ENCODE measurements around the gene FAM20A.

Gene FAM20A

GRCh38 chr17:68598074-68598473, 3.1 kb downstream of the FAM20A start:
- Histone ChIP-seq H2AK5ac (ENCODE audit: low read length) (no peak overlapping the region), H3K4ac (ENCODE audit: low read depth, low read length) (no peak overlapping the region), H3K4me1 (ENCODE audit: control insufficient read depth, low read depth, low read length) (peaks cover 5% of the 10 kb centered on the region), H3K79me1 (ENCODE audit: low read length) (peaks cover 6% of the 10 kb centered on the region), H3K79me2 (ENCODE audit: control insufficient read depth, insufficient read depth, low read length) (peaks cover 59% of the 10 kb centered on the region), H3K56ac (ENCODE audit: low read length) (peak overlapping the region; percentile 19), H3K4me2 (ENCODE audit: low read length) (peak overlapping the region; percentile 23), H3K36me3 (ENCODE audit: control insufficient read depth, insufficient read depth, low read length) (peaks cover 2% of the 10 kb centered on the region), H4K5ac (ENCODE audit: low read length) (no peak overlapping the region), H4K8ac (ENCODE audit: low read depth, low read length) (no peak overlapping the region), H3K23ac (ENCODE audit: low read length) (no peak overlapping the region), H3K27ac (ENCODE audit: low read depth, low read length) (peak overlapping the region; percentile 5), H2BK15ac (replicated peaks; ENCODE audit: low read depth) (no peak overlapping the region), H3K4me3 (ENCODE audit: low read length) (peak overlapping the region; percentile 8), H2BK5ac (ENCODE audit: low read length) (no peak overlapping the region), H3K27me3 (ENCODE audit: insufficient read depth, low read length, poor library complexity) (no peaks in the 10 kb centered on the region), H3K18ac (ENCODE audit: low read length) (no peak overlapping the region), H3K9ac (ENCODE audit: low read length) (peak overlapping the region; percentile 95), H2BK120ac (ENCODE audit: low read depth, low read length) (no peak overlapping the region)
- WGBS (ENCODE audit: extremely low coverage, insufficient coverage, low lambda C conversion rate): no CpG with 5 or more reads among the region's 4 CpGs
- no peak for DNase-seq

GRCh38 chr17:68596411-68596945, 4.7 kb downstream of the FAM20A start:
- no peak overlapping the region for H3K56ac ChIP-seq (ENCODE audit: low read length)

GRCh38 chr17:68595986-68596385, 5.2 kb downstream of the FAM20A start:
- no peak overlapping the region for H3K4me2 ChIP-seq (ENCODE audit: low read length)
- H2BK120ac ChIP-seq (ENCODE audit: low read depth, low read length): no peak overlapping the region
- no peak overlapping the region for H2BK5ac ChIP-seq (ENCODE audit: low read length)
- peaks cover 5% of the 10 kb centered on the region for H3K4me1 ChIP-seq (ENCODE audit: control insufficient read depth, low read depth, low read length)
- no peak overlapping the region for H2AK5ac ChIP-seq (ENCODE audit: low read length)
- no peak overlapping the region for H3K18ac ChIP-seq (ENCODE audit: low read length)
- no peaks in the 10 kb centered on the region for H3K27me3 ChIP-seq (ENCODE audit: insufficient read depth, low read length, poor library complexity)
- H3K56ac ChIP-seq (ENCODE audit: low read length): no peak overlapping the region
- H3K79me2 ChIP-seq (ENCODE audit: control insufficient read depth, insufficient read depth, low read length): peaks cover 58% of the 10 kb centered on the region
- H3K23ac ChIP-seq (ENCODE audit: low read length): no peak overlapping the region
- no peak overlapping the region for H3K9ac ChIP-seq (ENCODE audit: low read length)
- H3K27ac ChIP-seq (ENCODE audit: low read depth, low read length): no peak overlapping the region
- no CpG with 5 or more reads among the region's 2 CpGs for WGBS (ENCODE audit: extremely low coverage, insufficient coverage, low lambda C conversion rate)
- no peak for DNase-seq
- peaks cover 8% of the 10 kb centered on the region for H3K79me1 ChIP-seq (ENCODE audit: low read length)
- H4K5ac ChIP-seq (ENCODE audit: low read length): no peak overlapping the region
- no peak overlapping the region for H4K8ac ChIP-seq (ENCODE audit: low read depth, low read length)
- H3K4ac ChIP-seq (ENCODE audit: low read depth, low read length): no peak overlapping the region
- no peak overlapping the region for H2BK15ac ChIP-seq (replicated peaks; ENCODE audit: low read depth)
- peaks cover 2% of the 10 kb centered on the region for H3K36me3 ChIP-seq (ENCODE audit: control insufficient read depth, insufficient read depth, low read length)
- H3K4me3 ChIP-seq (ENCODE audit: low read length): no peak overlapping the region

More at GRCh38 chr17:68596411-68596945, 4.7 kb downstream of the FAM20A start:
- Histone ChIP-seq H3K9ac (ENCODE audit: low read length) (peak overlapping the region; percentile 17), H2AK5ac (ENCODE audit: low read length) (no peak overlapping the region), H3K27me3 (ENCODE audit: insufficient read depth, low read length, poor library complexity) (no peaks in the 10 kb centered on the region), H3K27ac (ENCODE audit: low read depth, low read length) (no peak overlapping the region), H4K8ac (ENCODE audit: low read depth, low read length) (no peak overlapping the region), H3K4me2 (ENCODE audit: low read length) (peak overlapping the region; percentile 23), H2BK5ac (ENCODE audit: low read length) (no peak overlapping the region), H3K79me1 (ENCODE audit: low read length) (peaks cover 8% of the 10 kb centered on the region), H3K4ac (ENCODE audit: low read depth, low read length) (no peak overlapping the region), H2BK120ac (ENCODE audit: low read depth, low read length) (no peak overlapping the region), H4K5ac (ENCODE audit: low read length) (no peak overlapping the region), H3K18ac (ENCODE audit: low read length) (no peak overlapping the region), H3K23ac (ENCODE audit: low read length) (no peak overlapping the region), H2BK15ac (replicated peaks; ENCODE audit: low read depth) (no peak overlapping the region), H3K4me3 (ENCODE audit: low read length) (no peak overlapping the region), H3K79me2 (ENCODE audit: control insufficient read depth, insufficient read depth, low read length) (peaks cover 59% of the 10 kb centered on the region), H3K36me3 (ENCODE audit: control insufficient read depth, insufficient read depth, low read length) (peaks cover 2% of the 10 kb centered on the region), H3K4me1 (ENCODE audit: control insufficient read depth, low read depth, low read length) (peaks cover 5% of the 10 kb centered on the region)
- no CpG with 5 or more reads among the region's 5 CpGs for WGBS (ENCODE audit: extremely low coverage, insufficient coverage, low lambda C conversion rate)
- no peak for DNase-seq

- Histone ChIP-seq H2BK120ac (ENCODE audit: low read depth, low read length) (no peak overlapping the region), H3K18ac (ENCODE audit: low read length) (no peak overlapping the region), H3K9ac (ENCODE audit: low read length) (no peak overlapping the region), H2BK5ac (ENCODE audit: low read length) (no peak overlapping the region), H3K27ac (ENCODE audit: low read depth, low read length) (no peak overlapping the region), H4K8ac (ENCODE audit: low read depth, low read length) (no peak overlapping the region), H3K56ac (ENCODE audit: low read length) (no peak overlapping the region), H3K4me2 (ENCODE audit: low read length) (no peak overlapping the region), H3K36me3 (ENCODE audit: control insufficient read depth, insufficient read depth, low read length) (peaks cover 2% of the 10 kb centered on the region), H3K23ac (ENCODE audit: low read length) (no peak overlapping the region), H2BK15ac (replicated peaks; ENCODE audit: low read depth) (no peak overlapping the region), H4K5ac (ENCODE audit: low read length) (no peak overlapping the region), H3K4ac (ENCODE audit: low read depth, low read length) (no peak overlapping the region), H2AK5ac (ENCODE audit: low read length) (no peak overlapping the region), H3K4me1 (ENCODE audit: control insufficient read depth, low read depth, low read length) (peaks cover 5% of the 10 kb centered on the region), H3K79me2 (ENCODE audit: control insufficient read depth, insufficient read depth, low read length) (peaks cover 54% of the 10 kb centered on the region), H3K79me1 (ENCODE audit: low read length) (peaks cover 10% of the 10 kb centered on the region), H3K27me3 (ENCODE audit: insufficient read depth, low read length, poor library complexity) (no peaks in the 10 kb centered on the region), H3K4me3 (ENCODE audit: low read length) (no peak overlapping the region)
- DNase-seq: no peak
- WGBS (ENCODE audit: extremely low coverage, insufficient coverage, low lambda C conversion rate): no CpG with 5 or more reads among the region's 5 CpGs
These were observed 5.7 kb downstream of the FAM20A start for GRCh38 chr17:68595496-68595895.

GRCh38 chr17:68594552-68594951, 6.6 kb downstream of the FAM20A start:
- no peak overlapping the region for H2BK120ac ChIP-seq (ENCODE audit: low read depth, low read length)

More at GRCh38 chr17:68594552-68594951, 6.6 kb downstream of the FAM20A start:
- H3K27me3 ChIP-seq (ENCODE audit: insufficient read depth, low read length, poor library complexity): no peaks in the 10 kb centered on the region
- peaks cover 2% of the 10 kb centered on the region for H3K36me3 ChIP-seq (ENCODE audit: control insufficient read depth, insufficient read depth, low read length)
- H3K23ac ChIP-seq (ENCODE audit: low read length): peak overlapping the region; percentile 17
- WGBS (ENCODE audit: extremely low coverage, insufficient coverage, low lambda C conversion rate): no CpG with 5 or more reads among the region's 2 CpGs
- H3K79me1 ChIP-seq (ENCODE audit: low read length): peaks cover 10% of the 10 kb centered on the region
- no peak overlapping the region for H3K4me3 ChIP-seq (ENCODE audit: low read length)
- H3K18ac ChIP-seq (ENCODE audit: low read length): no peak overlapping the region
- H3K4me1 ChIP-seq (ENCODE audit: control insufficient read depth, low read depth, low read length): peaks cover 5% of the 10 kb centered on the region
- H3K4me2 ChIP-seq (ENCODE audit: low read length): no peak overlapping the region
- H3K4ac ChIP-seq (ENCODE audit: low read depth, low read length): no peak overlapping the region
- no peak overlapping the region for H3K9ac ChIP-seq (ENCODE audit: low read length)
- H3K79me2 ChIP-seq (ENCODE audit: control insufficient read depth, insufficient read depth, low read length): peaks cover 45% of the 10 kb centered on the region
- DNase-seq: no peak
- H3K56ac ChIP-seq (ENCODE audit: low read length): no peak overlapping the region
- no peak overlapping the region for H2BK5ac ChIP-seq (ENCODE audit: low read length)
- H3K27ac ChIP-seq (ENCODE audit: low read depth, low read length): no peak overlapping the region
- H4K8ac ChIP-seq (ENCODE audit: low read depth, low read length): no peak overlapping the region
- H4K5ac ChIP-seq (ENCODE audit: low read length): no peak overlapping the region
- no peak overlapping the region for H2AK5ac ChIP-seq (ENCODE audit: low read length)
- no peak overlapping the region for H2BK15ac ChIP-seq (replicated peaks; ENCODE audit: low read depth)
